Measurements from ENCODE around the gene UBE2D2.

UBE2D2 gene

DNA sequence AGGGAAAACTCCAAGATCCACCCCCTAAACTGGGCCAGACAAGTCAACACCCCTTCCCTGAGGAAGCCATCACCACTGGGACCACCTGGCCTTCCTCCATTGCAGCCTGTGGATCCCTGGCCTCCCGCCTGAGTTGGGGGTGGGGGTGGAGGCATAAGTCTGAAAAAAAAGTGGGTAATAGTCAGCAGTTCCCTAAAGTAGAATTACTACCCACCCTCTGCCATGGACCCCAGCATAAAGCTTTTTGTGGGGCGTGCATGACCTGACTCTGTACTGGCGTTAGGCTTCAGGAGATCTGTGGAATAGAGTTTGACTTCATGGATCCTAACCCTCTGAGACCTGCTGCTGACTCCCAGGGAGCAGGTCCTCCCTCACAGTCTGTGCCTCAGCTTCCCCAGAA, 85.0 kb downstream of the UBE2D2 start:
- Histone ChIP-seq H3K9me3 (ENCODE audit: insufficient read depth, low read depth, low read length) (no peaks in the 10 kb centered on the region), H3K9ac (ENCODE audit: low read depth, low read length) (no peak overlapping the region), H3K4me1 (ENCODE audit: insufficient read depth, low read length) (peaks cover 24% of the 10 kb centered on the region), H3K36me3 (ENCODE audit: insufficient read depth, low read depth, low read length) (no peaks in the 10 kb centered on the region), H3K4me3 (ENCODE audit: low read length) (no peak overlapping the region), H3K27ac (ENCODE audit: low read length) (no peak overlapping the region), H3K27me3 (ENCODE audit: insufficient read depth, low read length) (peaks cover 60% of the 10 kb centered on the region)

- Histone ChIP-seq H3K4me1 (ENCODE audit: insufficient read depth, low read length) (peaks cover 25% of the 10 kb centered on the region), H3K36me3 (ENCODE audit: insufficient read depth, low read depth, low read length) (no peaks in the 10 kb centered on the region), H3K9me3 (ENCODE audit: insufficient read depth, low read depth, low read length) (no peaks in the 10 kb centered on the region), H3K4me3 (ENCODE audit: low read length) (peak overlapping the region; percentile 89), H3K27me3 (ENCODE audit: insufficient read depth, low read length) (peaks cover 57% of the 10 kb centered on the region), H3K9ac (ENCODE audit: low read depth, low read length) (peak overlapping the region; percentile 73; the same call in 1 of the 2 replicates), H3K27ac (ENCODE audit: low read length) (no peak overlapping the region)
Measured at GRCh38 chr5:139646912-139647505, 85.9 kb downstream of the UBE2D2 start.

- H3K27me3 ChIP-seq (ENCODE audit: insufficient read depth, low read length) = peaks cover 50% of the 10 kb centered on the region
- peaks cover 28% of the 10 kb centered on the region for H3K4me1 ChIP-seq (ENCODE audit: insufficient read depth, low read length)
- peak overlapping the region; percentile 73; the same call in 1 of the 2 replicates for H3K9ac ChIP-seq (ENCODE audit: low read depth, low read length)
- H3K36me3 ChIP-seq (ENCODE audit: insufficient read depth, low read depth, low read length) = no peaks in the 10 kb centered on the region
- no peak overlapping the region for H3K27ac ChIP-seq (ENCODE audit: low read length)
- H3K9me3 ChIP-seq (ENCODE audit: insufficient read depth, low read depth, low read length) = no peaks in the 10 kb centered on the region
- peak overlapping the region; percentile 89 for H3K4me3 ChIP-seq (ENCODE audit: low read length)
Measured at GRCh38 chr5:139647506-139648204, 86.5 kb downstream of the UBE2D2 start.

- H3K4me3 ChIP-seq (ENCODE audit: low read length) = peak within 1 kb of the TSS; percentile 89
- H3K9me3 ChIP-seq (ENCODE audit: insufficient read depth, low read depth, low read length) = no peaks in the 10 kb centered on the region
- peaks cover 45% of the 10 kb centered on the region for H3K27me3 ChIP-seq (ENCODE audit: insufficient read depth, low read length)
- H3K9ac ChIP-seq (ENCODE audit: low read depth, low read length) = peak within 1 kb of the TSS; percentile 86; the same call in 1 of the 2 replicates
- H3K36me3 ChIP-seq (ENCODE audit: insufficient read depth, low read depth, low read length) = no peaks in the 10 kb centered on the region
- peak within 1 kb of the TSS; percentile 35 for H3K27ac ChIP-seq (ENCODE audit: low read length)
- H3K4me1 ChIP-seq (ENCODE audit: insufficient read depth, low read length) = peaks cover 27% of the 10 kb centered on the region
Measured at GRCh38 chr5:139648205-139649081, 87.3 kb downstream of the UBE2D2 start, which contains the start of gene CXXC5. Gene CXXC5, plus strand, starts transcription at chr5:139648349. Its CDS starts 32,175 bp downstream, at chr5:139680524.

DNA sequence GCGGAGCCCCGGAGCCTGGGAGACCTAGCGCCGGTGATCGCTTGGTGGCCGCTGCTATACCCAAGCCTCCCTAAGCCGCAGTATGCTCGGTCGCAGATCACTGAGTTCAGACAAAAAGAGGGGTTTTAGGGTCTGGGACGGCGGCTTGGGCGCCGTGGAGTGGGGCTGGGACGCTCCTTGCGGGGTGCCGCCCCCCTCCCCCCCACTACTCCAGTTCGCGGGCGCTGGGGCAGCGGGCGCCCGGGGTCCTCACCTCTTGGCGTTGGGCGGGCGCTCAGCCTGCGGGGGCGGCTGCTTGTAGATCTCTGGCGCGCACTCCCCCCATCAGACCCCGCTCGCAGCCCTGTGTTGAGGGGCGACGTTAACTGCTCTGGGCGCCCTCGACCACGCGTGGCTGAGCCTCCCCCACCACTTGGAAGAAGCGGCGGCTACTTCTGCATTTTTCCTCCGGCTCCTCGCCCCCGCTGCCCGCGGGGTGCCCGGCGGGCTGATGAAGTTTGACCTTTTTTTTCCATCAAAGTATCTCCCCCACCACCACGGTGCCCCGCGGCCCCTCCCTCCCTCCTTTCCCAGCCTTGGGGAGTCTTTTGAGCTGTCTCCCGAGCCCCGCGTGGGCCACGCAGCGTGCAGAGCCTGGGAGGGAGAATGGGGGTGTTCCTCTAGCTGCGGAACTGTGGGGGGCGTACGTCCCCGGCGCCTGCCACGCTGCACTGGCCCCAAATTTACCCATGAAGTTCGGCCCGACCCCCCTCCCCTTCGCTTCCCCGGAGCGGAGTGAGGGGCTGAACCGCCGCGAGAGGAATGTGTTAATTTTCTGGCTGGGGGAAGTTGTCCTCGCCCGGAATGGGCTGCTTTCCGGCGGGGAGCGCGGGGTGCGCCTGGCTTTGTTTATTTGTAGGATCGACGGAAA, 88.2 kb downstream of the UBE2D2 start:
- Histone ChIP-seq H3K4me3 (ENCODE audit: low read length) (peak overlapping the region; percentile 89), H3K9me3 (ENCODE audit: insufficient read depth, low read depth, low read length) (no peaks in the 10 kb centered on the region), H3K36me3 (ENCODE audit: insufficient read depth, low read depth, low read length) (no peaks in the 10 kb centered on the region), H3K9ac (ENCODE audit: low read depth, low read length) (peak overlapping the region; percentile 86; the same call in 1 of the 2 replicates), H3K4me1 (ENCODE audit: insufficient read depth, low read length) (peaks cover 33% of the 10 kb centered on the region), H3K27ac (ENCODE audit: low read length) (peak overlapping the region; percentile 35), H3K27me3 (ENCODE audit: insufficient read depth, low read length) (peaks cover 36% of the 10 kb centered on the region)

DNA sequence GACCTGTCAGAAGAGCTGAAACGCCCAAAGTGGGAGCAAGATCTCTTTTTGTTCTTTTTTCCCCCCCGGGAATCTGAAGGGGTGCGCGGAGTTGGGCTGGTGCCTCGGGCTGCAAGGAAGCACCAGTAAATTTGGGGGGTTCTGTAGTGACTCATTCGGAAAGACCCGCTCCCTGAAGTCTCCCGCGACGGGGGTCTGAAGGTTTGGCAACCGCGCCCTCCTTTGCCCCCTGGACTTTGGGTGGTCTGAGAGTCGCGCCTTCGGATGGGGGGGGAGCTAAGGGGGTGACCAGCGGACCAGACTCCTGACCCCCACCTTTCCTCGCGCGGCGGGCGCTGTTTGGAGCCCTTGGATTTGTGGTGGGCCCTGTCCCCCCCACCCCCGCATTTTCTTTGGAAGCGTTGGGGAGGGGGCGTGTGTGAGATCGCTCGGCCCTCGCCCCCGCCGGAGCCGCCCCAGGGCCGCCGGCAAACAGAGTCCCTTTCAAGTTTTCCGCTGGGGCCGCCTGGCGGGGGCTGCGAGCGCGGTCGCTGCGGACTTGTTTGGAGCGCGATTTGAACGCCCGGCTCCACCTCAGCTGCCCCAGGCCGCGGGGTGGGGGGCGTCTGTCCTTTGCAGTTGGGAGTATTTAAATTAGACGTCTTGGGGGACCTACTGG, 89.0 kb downstream of the UBE2D2 start:
- Histone ChIP-seq H3K9me3 (ENCODE audit: insufficient read depth, low read depth, low read length) (no peaks in the 10 kb centered on the region), H3K27ac (ENCODE audit: low read length) (no peak overlapping the region), H3K27me3 (ENCODE audit: insufficient read depth, low read length) (peaks cover 27% of the 10 kb centered on the region), H3K9ac (ENCODE audit: low read depth, low read length) (peak overlapping the region; percentile 86; the same call in 1 of the 2 replicates), H3K4me3 (ENCODE audit: low read length) (peak overlapping the region; percentile 89), H3K4me1 (ENCODE audit: insufficient read depth, low read length) (peaks cover 40% of the 10 kb centered on the region), H3K36me3 (ENCODE audit: insufficient read depth, low read depth, low read length) (no peaks in the 10 kb centered on the region)

GRCh38 chr5:139650689-139651042, 89.5 kb downstream of the UBE2D2 start:
- peak overlapping the region; percentile 89 for H3K4me3 ChIP-seq (ENCODE audit: low read length)
- no peaks in the 10 kb centered on the region for H3K9me3 ChIP-seq (ENCODE audit: insufficient read depth, low read depth, low read length)
- peaks cover 45% of the 10 kb centered on the region for H3K4me1 ChIP-seq (ENCODE audit: insufficient read depth, low read length)
- peak overlapping the region; percentile 86; the same call in 1 of the 2 replicates for H3K9ac ChIP-seq (ENCODE audit: low read depth, low read length)
- H3K27me3 ChIP-seq (ENCODE audit: insufficient read depth, low read length) = peaks cover 22% of the 10 kb centered on the region
- no peaks in the 10 kb centered on the region for H3K36me3 ChIP-seq (ENCODE audit: insufficient read depth, low read depth, low read length)
- no peak overlapping the region for H3K27ac ChIP-seq (ENCODE audit: low read length)

DNA sequence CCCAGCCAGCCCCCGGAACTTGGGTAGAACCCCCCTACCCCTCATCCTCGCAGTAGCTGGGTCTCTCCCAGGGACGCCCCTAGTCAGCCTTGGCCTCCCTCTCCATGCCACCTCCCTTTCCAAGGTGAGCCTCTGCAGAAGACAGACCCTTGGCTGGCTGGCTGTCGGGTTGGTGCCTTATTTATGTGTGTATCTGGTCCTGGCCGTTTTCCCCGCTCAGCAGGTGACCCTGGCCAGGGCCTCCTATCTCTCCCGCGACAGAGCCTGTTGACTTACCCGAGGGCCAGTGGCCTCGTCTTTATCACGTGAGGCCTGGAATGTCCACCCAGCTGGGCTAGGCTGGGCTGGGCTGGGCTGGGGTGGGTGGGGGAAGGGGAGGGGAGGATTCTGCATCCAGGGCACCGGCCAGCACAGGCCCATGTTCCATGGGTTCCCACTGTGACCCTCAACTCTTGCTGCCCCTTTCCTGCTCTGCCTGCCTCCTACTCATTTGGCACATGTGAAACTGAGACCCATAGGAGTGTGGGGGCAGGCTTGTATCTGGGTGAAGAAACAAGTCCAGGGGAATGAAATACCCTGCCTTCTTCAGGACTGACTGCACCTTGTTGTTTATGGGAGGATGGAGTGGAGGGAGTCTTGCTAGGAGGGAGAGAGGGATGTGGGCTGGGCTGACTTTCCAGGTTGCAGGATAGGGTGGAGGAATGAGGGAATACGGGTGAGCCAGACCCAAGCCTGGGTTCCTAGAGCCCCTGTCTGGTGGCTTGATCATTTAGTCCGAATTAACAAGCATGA, 90.1 kb downstream of the UBE2D2 start:
- H3K27me3 ChIP-seq (ENCODE audit: insufficient read depth, low read length) = peaks cover 17% of the 10 kb centered on the region
- peaks cover 45% of the 10 kb centered on the region for H3K4me1 ChIP-seq (ENCODE audit: insufficient read depth, low read length)
- H3K36me3 ChIP-seq (ENCODE audit: insufficient read depth, low read depth, low read length) = no peaks in the 10 kb centered on the region
- H3K9ac ChIP-seq (ENCODE audit: low read depth, low read length) = peak overlapping the region; percentile 86; the same call in 1 of the 2 replicates
- no peak overlapping the region for H3K27ac ChIP-seq (ENCODE audit: low read length)
- no peaks in the 10 kb centered on the region for H3K9me3 ChIP-seq (ENCODE audit: insufficient read depth, low read depth, low read length)
- H3K4me3 ChIP-seq (ENCODE audit: low read length) = peak overlapping the region; percentile 89

- Histone ChIP-seq H3K36me3 (ENCODE audit: insufficient read depth, low read depth, low read length) (no peaks in the 10 kb centered on the region), H3K4me3 (ENCODE audit: low read length) (peak overlapping the region; percentile 56), H3K27me3 (ENCODE audit: insufficient read depth, low read length) (peaks cover 8% of the 10 kb centered on the region), H3K27ac (ENCODE audit: low read length) (no peak overlapping the region), H3K9ac (ENCODE audit: low read depth, low read length) (peak overlapping the region; percentile 23; the same call in 1 of the 2 replicates), H3K4me1 (ENCODE audit: insufficient read depth, low read length) (peaks cover 40% of the 10 kb centered on the region), H3K9me3 (ENCODE audit: insufficient read depth, low read depth, low read length) (no peaks in the 10 kb centered on the region)
Measured at GRCh38 chr5:139651853-139652787, 91.0 kb downstream of the UBE2D2 start.

All from iPS-20b (cell line).